Measurements from ENCODE around the gene CD6. TPM values are rescaled to one million over a fixed set of nuclear protein-coding genes. Genes with fewer than 3 reads are reported as not detected.
A peak's percentile ranks its signal among the peaks of the same experiment; 100 is the strongest.

CD6 gene
- total and polyA plus RNA-seq, 10 of the 15 experiments (the other 5 are each of a cell fraction or from before 2014, with no cell fraction given), result 0.37 to 17.6 (median 6.2) TPM

DNA sequence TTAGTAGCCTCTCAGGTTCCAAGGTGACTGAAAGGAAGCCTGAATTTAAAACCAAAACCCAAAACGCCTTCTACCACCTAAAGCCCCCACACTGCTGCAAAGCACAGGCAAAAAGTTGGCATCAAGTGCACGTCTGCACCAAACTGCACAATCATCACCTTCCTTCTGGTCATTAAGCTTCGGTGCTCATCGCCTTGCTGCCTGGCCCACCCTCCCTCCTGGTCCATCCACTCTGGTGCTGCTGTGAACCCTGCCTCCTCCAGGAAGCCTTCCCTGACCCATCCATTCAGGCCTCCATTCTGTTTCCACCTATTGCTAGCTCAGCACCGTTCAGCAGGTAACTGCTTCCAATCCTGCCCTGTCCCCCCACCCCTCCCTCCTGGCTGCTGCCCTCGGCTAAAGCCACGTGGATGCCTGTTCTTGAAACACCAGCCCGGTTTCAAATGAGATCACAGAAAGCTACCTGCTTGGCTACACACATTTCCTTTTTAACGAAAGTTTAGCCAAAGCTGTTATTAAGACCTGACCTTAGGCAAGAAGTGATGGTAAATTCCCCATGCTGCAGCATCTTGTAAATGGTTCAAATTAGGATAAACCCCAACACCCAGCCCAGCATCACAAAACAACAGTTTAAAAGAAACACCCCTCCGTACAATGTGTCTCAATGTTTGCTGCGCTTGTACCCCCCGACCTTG, 77.0 kb downstream of the CD6 start:
- no peak for FAIRE-seq
- H3K27ac ChIP-seq (ENCODE audit: control insufficient read depth, insufficient read depth), result no peak overlapping the region
- POLR2A ChIA-PET, result no interaction called here

More for the DNA sequence above, 77.0 kb downstream of the CD6 start:
- Histone ChIP-seq H4K20me1 (ENCODE audit: control insufficient read depth, insufficient read depth) (no peaks in the 10 kb centered on the region), H2AFZ (ENCODE audit: control insufficient read depth, low read depth, low read length) (no peak overlapping the region), H3K4me2 (ENCODE audit: control insufficient read depth, insufficient read depth) (no peak overlapping the region), H3K36me3 (ENCODE audit: control insufficient read depth in 2 of 2, insufficient read depth in 2 of 2, low read length in 1 of 2) (0 out of 4 replicates have a peak, but pooled peaks cover 0 to 2% of the 10 kb centered on the region in 2 experiments), H3K27me3 (replicated peaks in 1 of 2; ENCODE audit: control insufficient read depth in 2 of 2, insufficient read depth in 2 of 2, low read length in 1 of 2) (no peaks in the 10 kb centered on the region), H3K79me2 (ENCODE audit: control insufficient read depth, insufficient read depth, low read length) (no peaks in the 10 kb centered on the region), H3K4me1 (ENCODE audit: control insufficient read depth, insufficient read depth, low read length) (no peaks in the 10 kb centered on the region), H3K9ac (ENCODE audit: control insufficient read depth, insufficient read depth, low read length) (no peak overlapping the region), H3K9me3 (replicated peaks; ENCODE audit: control insufficient read depth, insufficient read depth, low read length) (no peaks in the 10 kb centered on the region), H3K4me3 (no peak overlapping the region)
- ATAC-seq (peak; percentile 30), DNase-seq (ENCODE audit: low read depth, low spot score) (no peak)
- WGBS (ENCODE audit: insufficient coverage, insufficient replicate concordance, low lambda C conversion rate, missing lambda C conversion rate), result 68% methylated on average over 12 of the region's 12 CpGs
- RAD21 ChIA-PET (ENCODE audit: unreplicated experiment), result interaction anchor here (0.9 kb wide), 1 partner anchor 12 kb away, joined by 4 read pairs; no protein-coding TSS in a partner anchor
- BruUV-seq (replicated peaks), result no TSS peak
- CTCF ChIA-PET, result interaction anchor here (1.2 kb wide), 1 partner anchor 12 kb away, joined by 4 read pairs; no protein-coding TSS in a partner anchor
- SMC1A ChIA-PET (ENCODE audit: uncharacterized antibody, unreplicated experiment), result interaction anchor here (0.9 to 1.2 kb wide), 4 partner anchors 8 to 80 kb away, joined by 3 to 5 read pairs (median 3); no protein-coding TSS in a partner anchor
- TF ChIP-seq SMAD5 (IDR thresholded peaks at IDR 0.05; ENCODE audit: low read depth), result no peak
- no peak for TF ChIP-seq EED (IDR thresholded peaks at IDR 0.05; ENCODE audit: low read depth)
- TF ChIP-seq, protein P1, sequence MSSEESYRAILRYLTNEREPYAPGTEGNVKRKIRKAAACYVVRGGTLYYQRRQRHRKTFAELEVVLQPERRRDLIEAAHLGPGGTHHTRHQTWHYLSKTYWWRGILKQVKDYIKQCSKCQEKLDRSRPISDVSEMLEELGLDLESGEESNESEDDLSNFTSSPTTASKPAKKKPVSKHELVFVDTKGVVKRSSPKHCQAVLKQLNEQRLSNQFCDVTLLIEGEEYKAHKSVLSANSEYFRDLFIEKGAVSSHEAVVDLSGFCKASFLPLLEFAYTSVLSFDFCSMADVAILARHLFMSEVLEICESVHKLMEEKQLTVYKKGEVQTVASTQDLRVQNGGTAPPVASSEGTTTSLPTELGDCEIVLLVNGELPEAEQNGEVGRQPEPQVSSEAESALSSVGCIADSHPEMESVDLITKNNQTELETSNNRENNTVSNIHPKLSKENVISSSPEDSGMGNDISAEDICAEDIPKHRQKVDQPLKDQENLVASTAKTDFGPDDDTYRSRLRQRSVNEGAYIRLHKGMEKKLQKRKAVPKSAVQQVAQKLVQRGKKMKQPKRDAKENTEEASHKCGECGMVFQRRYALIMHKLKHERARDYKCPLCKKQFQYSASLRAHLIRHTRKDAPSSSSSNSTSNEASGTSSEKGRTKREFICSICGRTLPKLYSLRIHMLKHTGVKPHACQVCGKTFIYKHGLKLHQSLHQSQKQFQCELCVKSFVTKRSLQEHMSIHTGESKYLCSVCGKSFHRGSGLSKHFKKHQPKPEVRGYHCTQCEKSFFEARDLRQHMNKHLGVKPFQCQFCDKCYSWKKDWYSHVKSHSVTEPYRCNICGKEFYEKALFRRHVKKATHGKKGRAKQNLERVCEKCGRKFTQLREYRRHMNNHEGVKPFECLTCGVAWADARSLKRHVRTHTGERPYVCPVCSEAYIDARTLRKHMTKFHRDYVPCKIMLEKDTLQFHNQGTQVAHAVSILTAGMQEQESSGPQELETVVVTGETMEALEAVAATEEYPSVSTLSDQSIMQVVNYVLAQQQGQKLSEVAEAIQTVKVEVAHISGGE (CRISPR knock-in tag; IDR thresholded peaks at IDR 0.05), result no peak
- no peak for TF ChIP-seq SREBF2 (IDR thresholded peaks at IDR 0.05; ENCODE audit: low read length)
- TF ChIP-seq ZNF592 (IDR thresholded peaks at IDR 0.05), result no peak
- no peak for TF ChIP-seq NRF1 (conservative IDR thresholded peaks at IDR 0.05; ENCODE audit: low read depth, low read length)
- no peak for TF ChIP-seq FOS (IDR thresholded peaks at IDR 0.05; ENCODE audit: borderline replicate concordance, extremely low read depth, insufficient read length)
- no peak for TF ChIP-seq BRCA1 (IDR thresholded peaks at IDR 0.05; ENCODE audit: low read depth, low read length)
- TF ChIP-seq MYB (IDR thresholded peaks at IDR 0.05; ENCODE audit: borderline replicate concordance, low read depth, low read length), result no peak
- no peak for TF ChIP-seq RBBP5 (conservative IDR thresholded peaks at IDR 0.05)
- TF ChIP-seq ZNF207 (IDR thresholded peaks at IDR 0.05; ENCODE audit: borderline replicate concordance), result no peak
- TF ChIP-seq KLF5 (IDR thresholded peaks at IDR 0.05; ENCODE audit: partially characterized antibody), result no peak
- TF ChIP-seq MEF2A (IDR thresholded peaks at IDR 0.05; ENCODE audit: insufficient read depth, low read depth, low read length), result no peak
- no peak for TF ChIP-seq JUND (IDR thresholded peaks at IDR 0.05; ENCODE audit: low read depth, low read length)
- in situ Hi-C loops (cut with MboI) (no loop called here), intact Hi-C loops (cut with micrococcal nuclease; ENCODE audit: unreplicated experiment) (no loop called here)
